RWPE1 (cell line): ENCODE measurements around the gene C3orf85.

Source experiments
- CTCF ChIA-PET: fragments of 350-600 bp; sonication (Branson Sonifier 250); formaldehyde crosslinking; extraction: SDS; loops from one replicate; lab custom pipeline; 2021; lab: Yijun Ruan, JAX
- POLR2A ChIA-PET: fragments of 400-600 bp; formaldehyde crosslinking; extraction: SDS; loops from one replicate; lab custom pipeline; 2020; ENCODE audit warnings: antibody characterized with exemption; ENCODE audit not compliant: low non-redundant PET; lab: Yijun Ruan, JAX
- DNase-seq: peaks from one replicate; pipeline ENCODE4 v3.0.0; 2012; ENCODE audit warnings: low spot score
- H3K27ac ChIP-seq: fragments of 450-650 bp; 2 replicates; pipeline ENCODE4 v1.5.1; 2017
- TF ChIP-seq, protein P1 (sequence below): fragments of 450-650 bp; conservative IDR thresholded peaks from 2 replicates; pipeline ENCODE4 v1.5.1; 2017; ENCODE audit warnings: low read depth, mild to moderate bottlenecking

Gene C3orf85

DNA sequence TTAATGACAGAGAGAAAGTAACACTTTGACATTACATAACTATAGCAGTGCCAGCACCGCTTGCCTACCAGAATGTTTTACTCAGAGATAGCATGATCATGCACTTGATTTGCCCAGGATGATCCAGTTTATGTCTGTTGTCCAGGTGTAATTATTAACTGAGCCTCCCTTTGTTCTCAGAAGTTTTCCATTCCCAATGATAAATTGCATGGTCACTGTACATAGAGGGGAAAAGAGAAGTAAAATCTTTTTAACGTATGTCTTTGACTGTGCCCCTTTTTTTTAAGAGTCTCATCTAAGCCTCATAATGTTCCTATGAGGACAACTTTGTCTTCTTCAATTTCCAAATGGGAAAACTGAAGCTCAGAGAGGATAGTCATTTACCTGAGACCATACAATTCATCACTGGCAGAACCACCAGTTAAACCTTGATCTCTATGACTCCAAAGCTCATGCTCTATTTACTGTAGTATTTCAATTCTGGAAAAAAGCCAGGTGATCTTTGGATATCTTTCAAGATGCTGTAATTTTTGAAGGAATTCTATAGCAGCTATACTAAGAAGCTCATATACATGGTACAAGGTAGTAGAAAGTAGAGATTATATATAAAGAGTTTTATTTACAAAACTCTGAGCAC is 25.1 kb downstream of the C3orf85 start:
- TF ChIP-seq, protein P1, sequence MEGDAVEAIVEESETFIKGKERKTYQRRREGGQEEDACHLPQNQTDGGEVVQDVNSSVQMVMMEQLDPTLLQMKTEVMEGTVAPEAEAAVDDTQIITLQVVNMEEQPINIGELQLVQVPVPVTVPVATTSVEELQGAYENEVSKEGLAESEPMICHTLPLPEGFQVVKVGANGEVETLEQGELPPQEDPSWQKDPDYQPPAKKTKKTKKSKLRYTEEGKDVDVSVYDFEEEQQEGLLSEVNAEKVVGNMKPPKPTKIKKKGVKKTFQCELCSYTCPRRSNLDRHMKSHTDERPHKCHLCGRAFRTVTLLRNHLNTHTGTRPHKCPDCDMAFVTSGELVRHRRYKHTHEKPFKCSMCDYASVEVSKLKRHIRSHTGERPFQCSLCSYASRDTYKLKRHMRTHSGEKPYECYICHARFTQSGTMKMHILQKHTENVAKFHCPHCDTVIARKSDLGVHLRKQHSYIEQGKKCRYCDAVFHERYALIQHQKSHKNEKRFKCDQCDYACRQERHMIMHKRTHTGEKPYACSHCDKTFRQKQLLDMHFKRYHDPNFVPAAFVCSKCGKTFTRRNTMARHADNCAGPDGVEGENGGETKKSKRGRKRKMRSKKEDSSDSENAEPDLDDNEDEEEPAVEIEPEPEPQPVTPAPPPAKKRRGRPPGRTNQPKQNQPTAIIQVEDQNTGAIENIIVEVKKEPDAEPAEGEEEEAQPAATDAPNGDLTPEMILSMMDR = no peak
- DNase-seq = no peak
- POLR2A ChIA-PET = no interaction called here

DNA sequence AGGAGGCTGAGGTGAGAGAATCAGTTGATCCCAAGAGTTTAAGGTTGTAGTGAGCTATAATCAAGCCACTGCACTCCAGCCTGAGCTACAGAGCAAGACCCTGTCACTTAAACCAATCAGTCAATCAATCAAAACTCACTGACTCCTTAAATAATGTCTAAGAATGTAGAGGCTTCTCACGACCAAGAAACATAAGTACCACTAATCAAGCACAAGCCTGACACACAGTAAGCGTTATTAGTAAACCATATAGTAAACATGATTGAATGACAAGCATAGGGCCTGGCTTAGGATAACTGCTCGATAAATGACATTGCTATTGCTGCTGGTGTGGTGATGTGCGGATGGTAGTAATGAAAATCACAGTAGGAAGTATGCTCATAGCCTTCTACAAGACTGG is 29.4 kb downstream of the C3orf85 start:
- no peak for DNase-seq
- TF ChIP-seq, protein P1 = no peak
- ChIA-PET CTCF (interaction anchor here (1.5 kb wide), 1 partner anchor 142 kb away, joined by 4 read pairs; no protein-coding TSS in a partner anchor), POLR2A (no interaction called here)
- H3K27ac ChIP-seq = no peak overlapping the region

More for the DNA sequence above, 25.1 kb downstream of the C3orf85 start:
- no peak overlapping the region for H3K27ac ChIP-seq
- CTCF ChIA-PET = no interaction called here

GRCh38 chr3:109171479-109171878 is 35.0 kb downstream of the C3orf85 start:
- CTCF ChIA-PET = no interaction called here
- H3K27ac ChIP-seq = no peak overlapping the region
- no peak for DNase-seq
- POLR2A ChIA-PET = no interaction called here
- TF ChIP-seq, protein P1 = no peak

GRCh38 chr3:109175411-109175810 is 38.9 kb downstream of the C3orf85 start:
- no peak overlapping the region for H3K27ac ChIP-seq
- DNase-seq = no peak
- CTCF ChIA-PET = no interaction called here
- POLR2A ChIA-PET = no interaction called here
- TF ChIP-seq, protein P1 = no peak

- ChIA-PET CTCF (no interaction called here), POLR2A (no interaction called here)
- TF ChIP-seq, protein P1 = no peak
- no peak for DNase-seq
- H3K27ac ChIP-seq = no peak overlapping the region
These were observed 40.2 kb downstream of the C3orf85 start for GRCh38 chr3:109176726-109177125.

DNA sequence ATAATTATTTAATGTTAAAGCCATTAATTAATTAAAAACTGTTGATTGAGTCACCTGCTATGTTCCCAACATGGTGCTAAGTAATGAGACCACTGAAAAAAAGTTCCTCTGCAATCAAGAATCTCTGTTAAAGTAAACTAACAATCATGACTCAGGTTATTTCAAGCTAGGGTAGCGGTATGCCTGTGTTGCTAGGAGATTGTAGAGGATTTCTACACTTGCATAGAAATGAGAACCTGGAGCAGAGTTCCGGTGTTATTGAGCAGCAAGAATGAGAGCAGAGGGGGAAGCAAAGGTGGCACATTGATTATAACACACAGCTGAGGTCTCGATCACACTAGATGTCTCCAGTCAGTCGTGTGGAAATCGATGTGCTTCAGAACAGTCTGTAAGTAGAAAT is 41.4 kb downstream of the C3orf85 start:
- no peak for DNase-seq
- TF ChIP-seq, protein P1 = no peak
- ChIA-PET POLR2A (no interaction called here), CTCF (no interaction called here)
- H3K27ac ChIP-seq = no peak overlapping the region
